Psoas muscle (tissue), 8 donors: Measurements from ENCODE around the gene MRPL17. TPM values are rescaled to one million over a fixed set of nuclear protein-coding genes. Genes with fewer than 3 reads are reported as not detected.

Source experiments
- ATAC-seq, 4 donors: fragments of 200-7000 bp; cut with Tn5 transposase; one replicate each; pipeline ENCODE4 v1.9.1; 2020; ENCODE audit warnings: moderate library complexity in 3 of 4, mild to moderate bottlenecking in 2 of 4
- DNase-seq, 2 donors: peaks; one replicate each; pipeline ENCODE4 v3.0.0-alpha.2; 2020
- H3K27ac ChIP-seq: fragments of 200-600 bp; one replicate; pipeline ENCODE4 v1.8.0; 2022
- H3K27me3 ChIP-seq, 3 donors: fragments of 200-600 bp in 1 of 3; one replicate each; pipeline versions ENCODE4 v1.6.1 to v1.8.0; 2013 to 2022; ENCODE audit warnings: low read length in 2 of 3, mild to moderate bottlenecking in 2 of 3, moderate library complexity in 1 of 3; ENCODE audit not compliant: insufficient read depth in 3 of 3
- H3K36me3 ChIP-seq, 2 donors: fragments of 200-600 bp in 1 of 2; one replicate each; pipeline versions ENCODE4 v1.6.1 to v1.8.0; 2013 to 2022; ENCODE audit warnings: low read depth in 1 of 2, mild to moderate bottlenecking in 1 of 2, moderate library complexity in 1 of 2; ENCODE audit not compliant: insufficient read depth in 1 of 2
- H3K4me1 ChIP-seq: fragments of 200-600 bp; one replicate; pipeline ENCODE4 v1.8.0; 2022
- H3K4me3 ChIP-seq: fragments of 200-600 bp; one replicate; pipeline ENCODE4 v1.8.0; 2022; ENCODE audit warnings: mild to moderate bottlenecking
- H3K9me3 ChIP-seq: fragments of 200-600 bp; one replicate; pipeline ENCODE4 v1.8.0; 2022
- CTCF ChIP-seq: fragments of 200-600 bp; IDR thresholded peaks from one replicate; pipeline ENCODE4 v1.8.0; 2022; ENCODE audit warnings: antibody characterized with exemption
- WGBS, 3 donors: extraction: QIAGEN DNeasy Blood & Tissue Kit; methylation state at CpG; one replicate each; pipeline versions ENCODE4 v1.1.6 to v1.1.7; 2013; 5-methylcytosine and 5-hydroxymethylcytosine counted together
- intact Hi-C, 2 donors: fragments of 100-400 bp; cut with DNase I; formaldehyde crosslinking; loops; one replicate each; pipeline versions ENCODE4 v1.11.0 to v1.14.2; 2022
- polyA plus RNA-seq, 3 donors: library from polyadenylated mRNA; stranded (reverse); fragments of 200-250 nt; gene quantifications; one replicate each; pipeline ENCODE4 v1.2.3, GENCODE V29; 2013
- total RNA-seq, 4 donors: library from RNA; stranded (reverse); fragmentation: NEBNext Ultra II Directional in 2 of 4; extraction: Animal tissue kit (Norgen Biotek cat#: 25700) in 2 of 4; gene quantifications; one replicate each; pipeline versions ENCODE4 v1.2.1 to v1.2.4, GENCODE V29; 2021 to 2023
- donor health status: healthy with polysubstance abuse.
- donor health status: DM: no; HTN: no; CAD: no; lungs with moderate emphysema.
- donor health status: Bipolar disorder and iron deficiency.
- donor health status: healthy.
- donor health status: DM: yes; HTN: yes; CAD: no.
- donor health status: DM: no; HTN: no; CAD: no.
- donor health status: DM: no; HTN: no; CAD: no.
- donor health status: DM: yes; HTN: yes; CAD: no.

Gene MRPL17
- total and polyA plus RNA-seq, 7 donors = 27.2 to 95.6 (median 43.0) TPM

- ATAC-seq = no peak
- intact Hi-C loops = no loop called here
- Histone ChIP-seq H3K4me3 (no peak overlapping the region), H3K27me3 (peaks cover 0 to 5% (median 0%) of the 10 kb centered on the region in 3 donors), H3K36me3 (peaks cover 0 to 9% of the 10 kb centered on the region in 2 donors), H3K4me1 (peaks cover 8% of the 10 kb centered on the region), H3K9me3 (no peaks in the 10 kb centered on the region), H3K27ac (no peak overlapping the region)
- WGBS, 3 donors = 90 to 94% (median 91%) methylated on average over 7 of the region's 7 CpGs
- DNase-seq = no peak
- no peak for TF ChIP-seq CTCF
Measured at GRCh38 chr11:6642957-6643356, 40.2 kb downstream of the MRPL17 start.

GRCh38 chr11:6640985-6641701 is 42.0 kb downstream of the MRPL17 start:
- WGBS, 3 donors = 63 to 79% (median 64%) methylated on average over 26 of the region's 26 CpGs
- ATAC-seq (no peak), DNase-seq (no peak)
- no peak overlapping the region for H3K27ac ChIP-seq
- TF ChIP-seq CTCF = no peak
- H3K36me3 ChIP-seq = peaks cover 0 to 9% of the 10 kb centered on the region in 2 donors
- no peaks in the 10 kb centered on the region for H3K27me3 ChIP-seq
- H3K4me1 ChIP-seq = peaks cover 4% of the 10 kb centered on the region
- intact Hi-C loops = no loop called here
- H3K9me3 ChIP-seq = no peaks in the 10 kb centered on the region
- no peak overlapping the region for H3K4me3 ChIP-seq

- no peak for TF ChIP-seq CTCF
- H3K27ac ChIP-seq = no peak overlapping the region
- intact Hi-C loops = no loop called here
- WGBS, 3 donors = 94 to 95% (median 94%) methylated on average over 36 of the region's 36 CpGs
- DNase-seq (no peak), ATAC-seq (no peak)
- H3K36me3 ChIP-seq = peaks cover 0 to 9% of the 10 kb centered on the region in 2 donors
- no peaks in the 10 kb centered on the region for H3K9me3 ChIP-seq
- H3K27me3 ChIP-seq = no peaks in the 10 kb centered on the region
- H3K4me1 ChIP-seq = peaks cover 4% of the 10 kb centered on the region
- H3K4me3 ChIP-seq = no peak overlapping the region
Measured at GRCh38 chr11:6640036-6640984, 42.8 kb downstream of the MRPL17 start.

- Histone ChIP-seq H3K27ac (no peak overlapping the region), H3K4me3 (no peak overlapping the region), H3K27me3 (no peaks in the 10 kb centered on the region), H3K9me3 (no peaks in the 10 kb centered on the region), H3K4me1 (peaks cover 4% of the 10 kb centered on the region), H3K36me3 (peaks cover 0 to 9% of the 10 kb centered on the region in 2 donors)
- ATAC-seq (no peak), DNase-seq (no peak)
- intact Hi-C loops = no loop called here
- WGBS, 3 donors = 52 to 58% (median 58%) methylated on average over 4 of the region's 4 CpGs
- no peak for TF ChIP-seq CTCF
Measured at GRCh38 chr11:6638429-6638828, 44.7 kb downstream of the MRPL17 start.
